Stimulated activated effector memory CD8-positive, alpha-beta T cell treated with anti-CD3 and anti-CD28 coated beads, Interleukin-12 subunit alpha, Interleukin-12 subunit beta, amount 100 ng/mL, for 72 hours (primary cell): ENCODE results near the gene COPS3.
"Not testable (repeated sequence)": the region's sequence is repeated elsewhere in the genome, so short reads cannot be mapped to it uniquely, and the experiment has no call there.

ENCODE experiments used
- ATAC-seq: fragments of 150-1000 bp; cut with Tn5 transposase; 2 replicates; pipeline ENCODE4 v1.10.0; 2021
- DNase-seq, 2 donors: peaks; one replicate each; pipeline ENCODE4 v3.0.0; 2021 to 2022; ENCODE audit warnings: low spot score in 2 of 2
- H3K27ac Mint-ChIP-seq: one replicate; pipeline ENCODE4 v1.8.0; 2022; ENCODE audit warnings: mild to moderate bottlenecking, mixed read lengths
- H3K36me3 Mint-ChIP-seq: one replicate; pipeline ENCODE4 v1.8.0; 2022; ENCODE audit warnings: mild to moderate bottlenecking, mixed read lengths
- H3K4me1 Mint-ChIP-seq: one replicate; pipeline ENCODE4 v1.8.0; 2022; ENCODE audit warnings: mixed read lengths
- H3K4me3 Mint-ChIP-seq: one replicate; pipeline ENCODE4 v1.8.0; 2022; ENCODE audit warnings: mild to moderate bottlenecking, mixed read lengths
- H3K9me3 Mint-ChIP-seq: one replicate; pipeline ENCODE4 v1.8.0; 2022; ENCODE audit warnings: mixed read lengths

The COPS3 gene

DNA sequence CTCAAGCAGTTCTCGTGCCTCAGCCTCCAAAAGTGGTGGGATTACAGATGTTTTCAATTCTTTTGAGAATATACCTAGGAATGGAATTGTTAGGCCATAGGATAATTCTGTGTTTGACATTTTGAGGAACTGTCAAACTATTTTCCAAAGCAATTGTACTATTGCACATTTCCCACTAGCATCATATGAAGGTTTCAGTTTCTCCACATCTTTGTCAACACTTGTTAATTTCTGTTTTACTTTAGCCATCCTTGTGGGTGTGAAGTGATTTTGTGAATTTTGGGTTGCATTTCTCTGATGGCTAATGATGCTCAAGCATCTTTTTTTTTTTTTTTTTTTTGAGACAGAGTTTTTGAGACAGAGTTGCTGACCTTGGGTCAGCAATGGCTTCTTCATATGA, 28.3 kb upstream of the COPS3 start:
- Mint-ChIP-seq H3K36me3 (no peaks in the 10 kb centered on the region), H3K27ac (no peak overlapping the region), H3K4me1 (peaks cover 20% of the 10 kb centered on the region), H3K4me3 (no peak overlapping the region), H3K9me3 (no peaks in the 10 kb centered on the region)
- no peak for DNase-seq
- ATAC-seq: no peak

DNA sequence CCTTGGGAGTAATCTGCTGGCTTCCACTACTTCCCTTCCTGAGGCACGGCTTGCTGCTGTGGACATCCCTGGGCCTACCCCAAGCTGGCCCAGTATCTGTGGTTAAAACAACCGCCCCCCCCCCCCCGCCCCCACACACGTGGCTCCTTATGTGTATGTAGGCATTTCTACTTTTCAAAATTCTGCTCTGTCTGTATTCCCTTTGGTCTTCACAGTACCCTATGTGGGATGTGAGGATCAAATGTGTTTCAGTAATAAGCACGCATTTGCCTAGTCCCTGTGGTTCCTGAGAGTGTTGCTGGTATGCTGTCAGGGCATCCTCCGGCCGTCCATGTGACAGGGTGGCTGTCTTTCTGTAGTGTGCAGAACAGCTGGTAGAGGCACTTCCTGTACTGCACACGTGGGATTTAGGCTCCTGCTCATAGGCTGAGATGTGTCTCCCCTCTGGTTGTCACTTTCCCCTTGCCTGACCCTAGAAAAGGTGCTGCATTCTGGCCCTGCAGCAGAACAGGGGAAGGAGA, 24.3 kb upstream of the COPS3 start:
- ATAC-seq (peak; percentile 79), DNase-seq (peak; percentile 17 to 66)
- Mint-ChIP-seq H3K9me3 (no peaks in the 10 kb centered on the region), H3K36me3 (no peaks in the 10 kb centered on the region), H3K27ac (no peak overlapping the region), H3K4me3 (peak overlapping the region; percentile 77), H3K4me1 (peaks cover 24% of the 10 kb centered on the region)

DNA sequence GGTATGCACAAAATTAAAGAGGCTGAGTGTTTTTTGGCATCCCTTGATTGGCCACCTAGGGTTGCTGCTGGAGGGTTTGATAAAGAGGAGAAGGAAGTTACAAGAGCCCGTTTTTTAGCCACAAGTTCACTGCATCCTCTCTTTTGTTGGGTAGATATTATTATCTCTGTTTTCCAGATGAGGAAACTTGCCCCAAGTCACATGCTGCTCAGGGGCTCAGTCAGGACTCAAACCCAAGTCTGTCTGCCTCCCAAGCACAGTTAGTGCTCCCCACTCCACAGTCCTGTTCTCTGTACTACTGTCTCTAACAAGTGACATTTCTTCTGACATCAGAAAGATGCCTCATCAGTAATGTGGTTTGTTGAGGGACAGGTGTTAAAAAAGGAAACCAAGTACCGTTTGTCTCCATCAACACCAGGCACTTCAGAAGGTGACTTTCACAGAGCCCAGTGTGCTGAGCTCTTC, 23.5 kb upstream of the COPS3 start:
- Mint-ChIP-seq H3K9me3 (no peaks in the 10 kb centered on the region), H3K36me3 (no peaks in the 10 kb centered on the region), H3K4me1 (peaks cover 24% of the 10 kb centered on the region), H3K4me3 (peak overlapping the region; percentile 77), H3K27ac (peak overlapping the region; percentile 58)
- ATAC-seq (peak; percentile 76), DNase-seq (no peak)

DNA sequence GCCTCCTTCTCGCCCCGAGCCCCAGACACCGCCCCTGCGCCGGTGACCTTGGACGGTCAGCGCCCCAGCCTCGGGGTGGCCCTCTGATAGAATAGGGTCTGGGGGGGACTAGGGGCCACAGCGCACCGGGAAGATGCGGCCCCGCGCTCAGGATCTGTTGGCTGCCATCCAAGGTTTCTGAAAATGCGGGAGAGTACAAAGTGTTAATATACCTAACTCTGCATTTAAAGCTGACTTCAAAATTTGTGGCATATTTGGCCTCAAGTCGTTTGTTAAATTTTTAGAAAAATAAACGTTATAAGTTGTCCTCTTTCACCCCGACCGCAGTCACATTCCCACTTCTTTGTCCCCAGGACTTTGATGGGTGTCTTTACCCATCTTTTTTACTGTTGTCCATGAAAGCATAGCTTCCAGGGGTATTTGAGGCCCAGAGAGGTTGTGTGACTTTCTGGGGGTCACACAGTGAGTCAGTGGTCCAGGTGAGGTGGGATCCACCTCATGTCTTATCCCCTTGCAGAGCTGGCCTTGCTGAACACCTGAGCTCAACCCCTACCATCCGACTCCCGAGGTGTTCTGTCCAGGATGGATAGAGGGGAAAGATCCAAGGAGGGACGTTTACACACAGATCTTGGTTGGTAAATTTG, 22.9 kb upstream of the COPS3 start:
- H3K27ac Mint-ChIP-seq: peak overlapping the region; percentile 58
- no peaks in the 10 kb centered on the region for H3K9me3 Mint-ChIP-seq
- H3K36me3 Mint-ChIP-seq: no peaks in the 10 kb centered on the region
- DNase-seq: no peak
- ATAC-seq: no peak
- peak overlapping the region; percentile 77 for H3K4me3 Mint-ChIP-seq
- peaks cover 24% of the 10 kb centered on the region for H3K4me1 Mint-ChIP-seq

DNA sequence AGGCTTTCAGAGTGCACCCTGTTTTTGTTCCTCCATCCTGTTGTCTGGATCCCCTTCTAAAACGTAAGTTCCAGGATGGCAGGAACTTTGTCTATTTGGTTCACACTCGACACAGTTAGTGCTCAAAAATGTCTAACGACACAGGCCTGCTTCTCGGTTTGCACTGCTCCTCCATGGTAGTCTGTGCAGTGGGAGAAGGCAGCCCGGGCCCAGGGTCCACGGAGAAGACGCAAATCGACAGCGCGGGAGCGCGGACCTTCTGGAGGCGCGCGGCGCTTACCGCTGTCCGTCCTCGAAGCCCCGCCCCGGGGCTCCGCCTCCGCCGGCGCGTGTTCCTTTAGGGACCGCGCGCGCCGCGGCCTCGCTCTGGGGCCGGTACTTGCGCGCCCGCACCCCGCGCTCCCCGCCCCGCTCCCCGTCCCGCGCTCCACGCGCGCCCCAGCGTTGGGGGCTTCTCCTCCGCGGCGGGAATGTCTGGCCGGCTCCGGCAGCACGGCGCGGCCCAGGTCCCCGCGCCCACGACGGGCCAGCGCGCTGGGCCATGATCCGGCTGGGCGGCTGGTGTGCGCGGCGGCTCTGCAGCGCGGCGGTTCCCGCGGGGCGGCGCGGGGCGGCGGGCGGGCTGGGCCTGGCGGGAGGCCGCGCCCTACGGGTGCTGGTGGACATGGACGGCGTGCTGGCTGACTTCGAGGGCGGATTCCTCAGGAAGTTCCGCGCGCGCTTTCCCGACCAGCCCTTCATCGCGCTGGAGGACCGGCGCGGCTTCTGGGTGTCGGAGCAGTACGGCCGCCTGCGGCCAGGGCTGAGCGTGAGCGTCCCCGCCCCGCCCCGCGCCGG, 22.2 kb upstream of the COPS3 start, which contains the start of gene NT5M:
Gene NT5M, plus strand, starts transcription at position 364 of the 837 bp plus-strand sequence. Its CDS starts 178 bp downstream, at position 542.
- peaks cover 24% of the 10 kb centered on the region for H3K4me1 Mint-ChIP-seq
- H3K27ac Mint-ChIP-seq: peak within 1 kb of the TSS; percentile 83
- peak; percentile 80 for ATAC-seq
- peak within 1 kb of the TSS; percentile 77 for H3K4me3 Mint-ChIP-seq
- DNase-seq: peak; percentile 61 to 86
- H3K9me3 Mint-ChIP-seq: no peaks in the 10 kb centered on the region
- no peaks in the 10 kb centered on the region for H3K36me3 Mint-ChIP-seq

DNA sequence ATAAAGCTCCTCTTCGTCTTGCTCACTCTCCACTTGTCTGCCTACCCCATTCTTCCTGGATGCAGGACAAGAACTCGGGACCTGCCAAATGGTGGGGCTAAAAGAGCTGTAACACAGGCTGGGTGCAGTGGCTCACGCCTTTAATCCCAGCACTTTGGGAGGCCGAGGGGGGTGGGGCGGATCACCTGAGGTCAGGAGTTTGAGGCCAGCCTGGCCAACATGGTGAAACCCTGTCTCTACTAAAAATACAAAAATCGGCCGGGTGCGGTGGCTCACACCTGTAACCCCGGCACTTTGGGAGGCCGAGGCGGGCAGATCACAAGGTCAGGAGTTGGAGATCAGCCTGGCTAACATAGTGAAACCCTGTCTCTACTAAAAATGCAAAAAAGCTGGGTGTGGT, 20.6 kb upstream of the COPS3 start:
- not testable (repeated sequence) for H3K27ac Mint-ChIP-seq, H3K36me3 Mint-ChIP-seq, DNase-seq, ATAC-seq, H3K9me3 Mint-ChIP-seq
- peak overlapping the region; percentile 77 for H3K4me3 Mint-ChIP-seq
- peaks cover 24% of the 10 kb centered on the region for H3K4me1 Mint-ChIP-seq

DNA sequence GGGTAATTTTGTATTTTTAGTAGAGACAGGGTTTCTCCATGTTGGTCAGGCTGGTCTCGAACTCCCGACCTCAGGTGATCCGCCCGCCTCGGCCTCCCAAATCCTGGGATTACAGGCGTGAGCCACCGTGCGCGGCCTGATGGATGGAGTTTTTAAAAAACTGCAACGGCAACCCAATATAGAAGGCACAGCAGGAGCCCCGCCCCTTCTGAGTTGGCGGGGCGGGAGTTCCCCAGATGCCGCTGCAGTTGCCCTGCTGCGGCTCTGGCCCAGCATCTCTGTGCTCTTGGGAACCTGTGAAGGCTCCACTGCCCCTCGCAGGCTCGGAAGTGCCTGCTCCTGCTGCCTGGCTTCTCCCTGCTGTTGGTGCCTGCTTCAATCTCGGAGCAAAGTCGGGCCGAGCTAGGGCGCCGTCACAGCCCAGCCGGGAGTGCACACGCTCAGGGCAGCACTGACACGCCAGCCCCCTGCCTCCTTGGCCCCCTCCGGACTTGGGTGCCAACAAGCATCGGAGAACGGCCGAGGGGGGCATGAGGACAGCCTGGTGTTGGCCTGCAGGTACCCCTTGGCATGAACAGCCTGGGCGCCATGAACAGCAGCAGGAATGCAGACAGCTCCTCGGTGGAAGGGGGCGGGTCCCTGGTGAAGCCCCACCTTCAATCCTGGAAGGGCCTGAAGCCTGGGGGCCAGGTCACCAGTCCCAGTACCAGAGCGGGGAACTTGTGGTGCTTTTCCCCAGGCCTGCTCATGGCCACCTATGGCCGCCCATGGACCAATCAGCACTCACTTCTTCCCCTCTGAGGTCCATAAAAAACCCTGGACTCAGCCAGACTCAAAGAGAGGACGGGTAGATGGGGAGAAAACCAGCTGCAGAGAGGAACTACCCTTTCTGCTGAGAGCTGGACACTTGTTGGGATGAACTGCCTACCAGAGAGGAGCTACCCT, 19.9 kb upstream of the COPS3 start:
- Mint-ChIP-seq H3K27ac (no peak overlapping the region), H3K4me3 (peak overlapping the region; percentile 43), H3K4me1 (peaks cover 24% of the 10 kb centered on the region), H3K9me3 (no peaks in the 10 kb centered on the region), H3K36me3 (no peaks in the 10 kb centered on the region)
- peak; percentile 10 to 59 for DNase-seq
- ATAC-seq: peak; percentile 55

DNA sequence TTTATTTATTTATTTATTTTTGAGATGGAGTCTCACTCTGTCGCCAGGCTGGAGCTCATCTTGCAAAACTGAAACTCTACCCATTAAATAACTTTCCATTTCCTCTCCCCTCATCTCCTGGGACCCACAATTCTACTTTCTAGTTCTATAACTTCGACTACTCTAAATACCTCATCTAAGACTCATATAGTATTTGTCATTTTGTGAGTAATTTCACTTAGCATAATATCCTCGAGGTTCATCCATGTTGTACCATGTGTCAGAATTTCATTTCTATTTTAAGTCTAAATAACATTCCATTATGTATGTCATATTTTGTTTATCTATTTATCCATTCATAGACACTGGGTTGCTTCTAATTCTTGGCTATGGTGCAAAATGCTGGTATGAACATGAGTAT, 17.1 kb upstream of the COPS3 start:
- Mint-ChIP-seq H3K36me3 (no peaks in the 10 kb centered on the region), H3K4me3 (no peak overlapping the region), H3K27ac (no peak overlapping the region), H3K4me1 (peaks cover 4% of the 10 kb centered on the region), H3K9me3 (no peaks in the 10 kb centered on the region)
- peak; percentile 78 for ATAC-seq
- DNase-seq: no peak

DNA sequence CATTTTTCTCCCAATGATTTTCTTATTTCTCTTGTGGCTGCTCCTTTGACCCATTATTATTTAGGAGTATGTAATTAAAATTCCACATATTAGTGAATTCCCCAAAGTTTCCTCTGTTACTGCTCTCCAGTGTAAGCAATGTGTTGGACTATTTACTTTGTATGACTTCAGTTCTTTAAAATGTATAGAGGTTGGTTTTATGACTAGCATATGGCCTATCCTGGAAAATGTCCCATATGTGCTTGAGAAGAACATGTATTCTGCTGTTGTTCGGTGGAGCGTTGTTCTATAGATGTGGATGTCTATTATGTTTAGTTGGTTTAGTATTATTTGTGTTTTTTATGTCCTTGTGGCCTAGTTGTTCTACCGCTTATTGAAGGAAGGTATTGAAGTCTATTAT, 16.2 kb upstream of the COPS3 start:
- no peaks in the 10 kb centered on the region for H3K36me3 Mint-ChIP-seq

DNA sequence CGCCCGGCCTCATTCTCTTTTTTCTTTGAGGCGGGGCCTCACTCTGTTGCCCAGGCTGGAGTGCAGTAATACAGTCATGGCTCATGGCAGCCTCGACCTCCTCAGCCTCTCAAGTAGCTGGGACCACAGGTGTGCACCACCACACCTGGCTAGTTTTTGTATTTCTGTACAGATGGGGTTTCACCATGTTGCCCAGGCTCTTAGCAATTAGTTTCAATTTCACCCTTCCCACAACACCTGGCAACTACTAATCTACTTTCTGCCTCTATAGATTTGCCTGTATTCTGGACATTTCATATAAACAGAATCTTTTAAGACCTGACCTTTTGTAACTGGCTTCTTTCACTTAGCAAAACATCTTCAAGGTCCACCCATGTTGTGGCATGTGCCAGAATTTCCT, 14.1 kb upstream of the COPS3 start:
- no peak overlapping the region for H3K27ac Mint-ChIP-seq

More for the DNA sequence above, 16.2 kb upstream of the COPS3 start:
- Mint-ChIP-seq H3K27ac (no peak overlapping the region), H3K9me3 (no peaks in the 10 kb centered on the region), H3K4me1 (no peaks in the 10 kb centered on the region), H3K4me3 (no peak overlapping the region)
- no peak for DNase-seq
- no peak for ATAC-seq

DNA sequence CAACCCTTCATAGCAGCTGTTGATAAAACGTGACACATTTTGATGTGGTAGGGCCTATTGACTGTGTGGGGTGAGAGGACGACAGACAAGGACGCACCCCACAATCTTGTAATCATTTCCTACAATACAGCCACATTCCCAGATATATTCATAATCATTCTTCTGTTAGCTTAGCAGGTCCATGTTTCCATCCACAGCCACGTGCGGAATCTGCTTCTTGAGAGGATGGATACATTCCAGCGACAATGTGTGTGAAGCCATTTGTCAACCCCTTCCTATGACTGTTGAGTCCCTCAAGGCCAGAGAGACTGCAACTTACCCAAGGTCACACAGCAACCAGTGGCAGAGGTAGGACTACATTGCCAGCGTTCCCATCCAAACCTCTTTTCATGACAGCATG, 8.7 kb upstream of the COPS3 start:
- DNase-seq: no peak
- Mint-ChIP-seq H3K9me3 (no peaks in the 10 kb centered on the region), H3K4me3 (no peak overlapping the region), H3K4me1 (no peaks in the 10 kb centered on the region), H3K36me3 (no peaks in the 10 kb centered on the region), H3K27ac (no peak overlapping the region)
- ATAC-seq: no peak

More for the DNA sequence above, 14.1 kb upstream of the COPS3 start:
- Mint-ChIP-seq H3K4me3 (no peak overlapping the region), H3K36me3 (no peaks in the 10 kb centered on the region), H3K9me3 (no peaks in the 10 kb centered on the region), H3K4me1 (no peaks in the 10 kb centered on the region)
- DNase-seq (no peak), ATAC-seq (no peak)

DNA sequence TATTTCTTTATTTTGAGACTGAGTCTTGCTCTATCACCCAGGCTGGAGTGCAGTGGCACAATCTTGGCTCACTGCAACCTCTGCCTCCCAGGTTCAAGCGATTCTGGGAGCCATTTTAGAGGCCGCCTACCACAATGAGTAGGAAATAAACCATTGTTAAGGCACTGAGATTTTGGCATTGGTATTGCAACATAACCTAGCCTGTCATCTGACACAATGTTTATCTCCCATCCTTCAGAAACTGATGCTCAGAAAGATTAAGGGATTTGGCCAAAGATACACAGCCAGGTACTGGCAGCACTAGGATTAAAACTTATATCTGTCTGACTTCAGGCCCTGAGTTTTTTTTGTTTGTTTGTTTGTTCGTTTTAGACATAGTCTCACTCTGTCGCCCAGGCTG, 8.0 kb upstream of the COPS3 start:
- H3K4me3 Mint-ChIP-seq: no peak overlapping the region
- H3K36me3 Mint-ChIP-seq: no peaks in the 10 kb centered on the region
- no peaks in the 10 kb centered on the region for H3K9me3 Mint-ChIP-seq
- ATAC-seq (no peak), DNase-seq (no peak)
- no peaks in the 10 kb centered on the region for H3K4me1 Mint-ChIP-seq
- no peak overlapping the region for H3K27ac Mint-ChIP-seq

DNA sequence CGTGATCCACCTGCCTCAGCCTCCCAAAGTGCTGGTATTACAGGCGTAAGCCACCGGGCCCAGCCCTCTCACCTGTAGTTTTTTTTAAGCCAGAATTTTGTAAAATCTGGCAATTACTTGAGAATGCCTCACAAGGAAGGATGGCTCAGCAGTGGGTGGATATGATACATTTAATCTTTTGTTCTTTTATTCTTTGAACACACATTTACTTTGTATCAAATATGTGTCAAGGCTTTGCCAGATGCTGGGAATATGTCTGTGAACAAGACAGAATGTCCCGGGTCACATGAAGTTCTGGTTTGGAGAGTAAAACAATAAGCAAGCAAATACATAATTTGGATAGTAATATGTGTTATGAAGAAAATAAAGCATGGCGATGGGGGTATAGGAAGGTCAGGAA, 4.9 kb upstream of the COPS3 start:
- DNase-seq (no peak), ATAC-seq (no peak)
- Mint-ChIP-seq H3K9me3 (no peaks in the 10 kb centered on the region), H3K4me3 (no peak overlapping the region), H3K4me1 (peaks cover 15% of the 10 kb centered on the region), H3K36me3 (peaks cover 4% of the 10 kb centered on the region), H3K27ac (no peak overlapping the region)

DNA sequence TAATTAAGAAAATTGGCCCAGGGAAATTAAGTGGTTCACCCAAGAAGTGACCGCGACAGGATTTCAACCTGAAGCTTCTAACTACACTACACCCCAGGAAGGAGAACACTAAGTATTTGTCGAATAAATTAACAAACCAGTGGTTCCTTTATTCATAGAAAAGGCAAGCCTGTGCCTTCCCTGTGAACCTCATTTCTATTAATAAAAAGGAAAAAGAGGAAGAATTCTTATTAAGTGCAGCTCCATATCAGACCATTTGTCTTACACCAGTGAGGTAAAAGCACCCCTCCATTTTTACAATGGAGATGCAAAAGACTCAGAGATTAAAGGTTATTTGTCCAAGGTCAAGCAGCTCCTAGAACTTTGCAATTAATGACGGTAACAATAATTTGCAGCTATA, 1.7 kb downstream of the COPS3 start:
- no peak for DNase-seq
- peaks cover 37% of the 10 kb centered on the region for H3K4me1 Mint-ChIP-seq
- ATAC-seq: no peak
- H3K4me3 Mint-ChIP-seq: peak overlapping the region; percentile 92
- H3K27ac Mint-ChIP-seq: no peak overlapping the region
- H3K9me3 Mint-ChIP-seq: no peaks in the 10 kb centered on the region
- H3K36me3 Mint-ChIP-seq: peaks cover 56% of the 10 kb centered on the region

DNA sequence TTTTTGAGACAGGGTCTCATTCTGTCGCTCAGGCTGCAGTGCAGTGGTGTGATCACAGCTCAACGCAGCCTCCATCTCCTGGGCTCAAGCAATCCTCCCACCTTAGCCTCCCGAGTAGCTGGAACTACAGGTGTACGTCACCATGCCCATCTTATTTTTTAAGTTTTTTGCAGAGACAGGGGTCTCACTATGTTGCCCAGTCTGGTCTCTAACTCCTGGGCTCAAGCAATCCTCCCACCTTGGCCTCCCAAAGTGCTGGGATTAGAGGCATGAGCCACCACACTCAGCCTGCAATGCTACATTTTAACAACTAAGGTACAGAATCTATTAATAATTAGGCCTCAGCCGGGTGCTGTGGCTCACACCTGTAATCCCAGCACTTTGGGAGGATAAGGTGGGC, 3.6 kb downstream of the COPS3 start:
- not testable (repeated sequence) for DNase-seq, H3K9me3 Mint-ChIP-seq, H3K4me3 Mint-ChIP-seq, ATAC-seq
- Mint-ChIP-seq H3K4me1 (peaks cover 36% of the 10 kb centered on the region), H3K27ac (peak overlapping the region; percentile 35), H3K36me3 (peaks cover 75% of the 10 kb centered on the region)
